GM12891 (cell line): ENCODE results near the gene PEX14.
"Not testable (repeated sequence)": the region's sequence is repeated elsewhere in the genome, so short reads cannot be mapped to it uniquely, and the experiment has no call there.

ENCODE experiments used
- PAX5 ChIP-seq: IDR thresholded peaks from 2 replicates; pipeline ENCODE4 v1.6.1; 2011; ENCODE audit warnings: low read length, moderate library complexity, mild to moderate bottlenecking; ENCODE audit not compliant: insufficient read depth, severe bottlenecking
- POLR2A ChIP-seq: IDR thresholded peaks from 2 replicates; pipeline ENCODE4 v1.6.1; 2011; ENCODE audit warnings: low read depth, low read length, control low read depth
- POLR2AphosphoS5 ChIP-seq: IDR thresholded peaks from 2 replicates; pipeline ENCODE4 v1.6.1; 2011; ENCODE audit warnings: low read depth, low read length, control low read depth
- SPI1 ChIP-seq: IDR thresholded peaks from 2 replicates; pipeline ENCODE4 v1.6.1; 2011; ENCODE audit warnings: low read depth, low read length, control low read depth
- TAF1 ChIP-seq: IDR thresholded peaks from 2 replicates; pipeline ENCODE4 v1.6.1; 2011; ENCODE audit warnings: low read depth, low read length, control low read depth

DNA sequence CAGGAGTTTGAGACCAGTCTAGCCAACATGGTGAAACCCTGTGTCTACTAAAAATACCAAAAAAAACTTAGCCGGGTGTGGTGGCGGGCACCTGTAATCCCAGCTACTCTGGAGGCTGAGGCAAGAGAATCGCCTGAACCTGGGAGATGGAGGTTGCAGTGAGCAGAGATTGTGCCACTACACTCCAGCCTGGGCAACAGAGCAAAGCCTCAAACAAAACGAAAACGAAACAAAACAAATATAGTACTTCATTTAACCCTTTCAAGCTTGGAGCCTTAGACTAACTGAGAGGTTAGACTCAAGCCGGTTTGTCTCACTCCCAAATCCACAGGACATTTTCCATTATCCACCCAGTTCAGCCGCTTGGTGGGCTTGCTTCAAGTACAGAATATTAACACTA is 17.3 kb upstream of the PEX14 start:
- not testable (repeated sequence) for TF ChIP-seq POLR2A, POLR2AphosphoS5, PAX5, TAF1, SPI1
